ENCODE measurements around the gene GNAI2. TPM values are rescaled to one million over a fixed set of nuclear protein-coding genes. Genes with fewer than 3 reads are reported as not detected.

Gene GNAI2
- polyA plus RNA-seq, result 689 TPM

DNA sequence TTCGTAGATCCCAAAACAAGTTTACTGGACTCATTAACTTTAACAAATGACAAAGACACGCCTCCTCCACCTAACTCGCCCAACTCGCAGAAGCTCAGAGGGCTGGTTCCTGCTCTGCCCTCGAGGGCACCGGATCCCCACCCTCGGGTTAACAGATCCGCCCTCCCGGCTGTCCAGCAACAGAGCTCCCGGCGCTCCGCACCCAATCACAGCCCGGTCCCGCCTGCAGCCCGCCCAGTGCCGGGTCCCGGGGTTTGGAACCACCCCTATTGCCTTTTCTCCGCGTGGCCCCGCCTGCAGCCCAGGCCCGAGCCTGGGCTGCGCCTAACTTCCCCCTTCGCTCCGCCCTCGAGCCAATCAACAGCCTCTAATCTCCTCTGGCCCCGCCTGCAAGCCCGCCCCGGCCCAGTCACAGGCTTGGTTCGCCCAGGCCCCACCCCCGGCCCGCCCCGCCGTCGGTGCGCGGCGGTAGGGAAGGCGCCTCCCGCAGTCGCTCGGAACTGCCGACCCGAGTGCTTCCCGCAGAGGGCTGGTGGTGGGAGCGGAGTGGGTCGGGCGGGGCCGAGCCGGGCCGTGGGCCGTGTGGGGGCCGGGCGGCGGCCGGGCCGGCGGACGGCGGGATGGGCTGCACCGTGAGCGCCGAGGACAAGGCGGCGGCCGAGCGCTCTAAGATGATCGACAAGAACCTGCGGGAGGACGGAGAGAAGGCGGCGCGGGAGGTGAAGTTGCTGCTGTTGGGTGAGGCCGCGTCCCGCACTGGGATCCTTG lies at the start of gene GNAI2:
TSS of gene GNAI2 (plus strand) at position 489 of the 768 bp plus-strand sequence. CDS start at position 621, 132 bp downstream.
- Mint-ChIP-seq H3K4me3 (peak within 1 kb of the TSS; percentile 96 to 98 (median 97)), H3K4me1 (peaks cover 26 to 27% (median 27%) of the 10 kb centered on the region in 3 donors), H3K27ac (peak within 1 kb of the TSS; percentile 95 to 96 (median 95)), H3K9me3 (no peaks in the 10 kb centered on the region), H3K36me3 (no peaks in the 10 kb centered on the region), H3K27me3 (no peaks in the 10 kb centered on the region)

DNA sequence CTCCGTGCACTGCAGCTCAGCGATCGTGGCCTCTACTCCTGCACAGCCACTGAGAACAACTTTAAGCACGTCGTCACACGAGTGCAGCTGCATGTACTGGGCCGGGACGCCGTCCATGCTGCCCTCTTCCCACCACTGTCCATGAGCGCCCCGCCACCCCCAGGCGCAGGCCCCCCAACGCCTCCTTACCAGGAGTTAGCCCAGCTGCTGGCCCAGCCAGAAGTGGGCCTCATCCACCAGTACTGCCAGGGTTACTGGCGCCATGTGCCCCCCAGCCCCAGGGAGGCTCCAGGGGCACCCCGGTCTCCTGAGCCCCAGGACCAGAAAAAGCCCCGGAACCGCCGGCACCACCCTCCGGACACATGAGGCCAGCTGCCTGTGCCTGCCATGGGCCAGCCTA lies 48.3 kb upstream of the GNAI2 start:
- Mint-ChIP-seq H3K36me3 (no peaks in the 10 kb centered on the region), H3K9me3 (no peaks in the 10 kb centered on the region), H3K27me3 (peaks cover 2% of the 10 kb centered on the region), H3K4me1 (peaks cover 0 to 3% (median 3%) of the 10 kb centered on the region in 3 donors), H3K27ac (peak overlapping the region in 1 of 3 donors; percentile 57), H3K4me3 (no peak overlapping the region)

DNA sequence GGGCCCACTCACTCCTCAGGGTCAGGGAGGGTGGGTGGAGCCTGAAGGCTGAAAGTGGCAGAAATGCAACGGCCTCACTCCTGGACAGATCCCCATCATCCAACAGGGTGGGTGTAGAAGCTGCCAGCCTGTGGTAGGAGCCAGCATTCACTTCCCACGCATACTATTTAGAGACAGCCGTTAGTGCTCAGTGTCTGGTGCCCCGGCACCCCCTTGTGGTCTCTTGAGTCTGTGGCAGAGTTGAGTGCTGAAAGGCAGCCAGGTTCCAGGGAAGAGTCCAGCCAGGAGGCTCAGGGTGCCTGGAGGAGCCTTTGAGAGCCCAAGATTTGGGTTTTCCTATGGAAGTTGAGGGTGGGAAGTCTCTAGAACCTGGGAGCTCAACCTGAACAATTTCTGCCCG lies 46.7 kb upstream of the GNAI2 start:
- Mint-ChIP-seq H3K9me3 (no peaks in the 10 kb centered on the region), H3K27me3 (peaks cover 4% of the 10 kb centered on the region), H3K4me3 (no peak overlapping the region), H3K36me3 (no peaks in the 10 kb centered on the region), H3K27ac (peak overlapping the region in 1 of 3 donors; percentile 67), H3K4me1 (peaks cover 2 to 6% (median 3%) of the 10 kb centered on the region in 3 donors)

DNA sequence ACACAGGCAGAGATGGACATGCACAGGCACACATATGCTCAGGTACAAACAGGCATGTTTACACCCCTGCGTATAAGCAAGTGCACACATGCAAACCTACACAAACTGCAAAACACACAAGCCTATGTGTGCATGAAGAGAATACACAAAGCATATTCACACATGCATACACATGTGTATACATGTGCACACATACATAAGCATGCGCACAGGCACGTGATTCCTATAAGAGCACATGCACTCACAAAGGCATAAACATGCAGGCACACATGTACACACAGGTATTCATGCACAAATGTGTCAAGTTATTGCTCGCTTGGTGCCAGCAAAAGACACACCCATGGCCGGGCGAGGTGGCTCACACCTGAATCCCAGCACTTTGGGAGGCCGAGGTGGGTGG lies 46.0 kb upstream of the GNAI2 start:
- Mint-ChIP-seq H3K9me3 (no peaks in the 10 kb centered on the region), H3K27ac (peak overlapping the region in 1 of 3 donors; percentile 11), H3K4me1 (peaks cover 3 to 10% (median 9%) of the 10 kb centered on the region in 3 donors), H3K36me3 (no peaks in the 10 kb centered on the region), H3K27me3 (peaks cover 6% of the 10 kb centered on the region), H3K4me3 (no peak overlapping the region)

DNA sequence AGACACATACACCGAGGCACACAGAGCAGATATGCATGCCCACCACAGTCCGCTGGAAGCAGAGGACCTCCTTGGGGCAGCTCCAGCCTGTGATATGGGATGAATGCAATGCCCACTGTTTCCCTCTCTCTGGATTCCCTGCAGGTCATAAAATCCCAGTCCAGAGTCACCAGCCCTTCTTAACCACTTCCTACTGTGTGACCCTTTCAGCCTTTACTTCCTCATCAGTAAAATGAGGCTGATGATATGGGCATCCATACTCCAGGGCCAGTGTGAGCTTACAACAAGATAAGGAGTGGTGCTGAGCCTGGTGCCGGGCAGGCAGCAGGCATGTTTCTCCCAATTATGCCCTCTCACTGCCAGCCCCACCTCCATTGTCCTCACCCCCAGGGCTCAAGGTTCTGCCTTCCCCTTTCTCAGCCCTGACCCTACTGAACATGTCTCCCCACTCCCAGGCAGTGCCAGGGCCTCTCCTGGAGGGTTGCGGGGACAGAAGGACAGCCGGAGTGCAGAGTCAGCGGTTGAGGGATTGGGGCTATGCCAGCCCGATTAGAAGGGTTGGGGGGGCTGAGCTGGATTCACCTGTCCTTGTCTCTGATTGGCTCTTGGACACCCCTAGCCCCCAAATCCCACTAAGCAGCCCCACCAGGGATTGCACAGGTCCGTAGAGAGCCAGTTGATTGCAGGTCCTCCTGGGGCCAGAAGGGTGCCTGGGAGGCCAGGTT lies 44.9 kb upstream of the GNAI2 start, which contains the start of gene GNAT1:
TSS of gene GNAT1 (plus strand) at position 675 of the 725 bp plus-strand sequence. CDS start 116 bp downstream, outside the sequence.
- peaks cover 8% of the 10 kb centered on the region for H3K27me3 Mint-ChIP-seq
- no peaks in the 10 kb centered on the region for H3K36me3 Mint-ChIP-seq
- peak within 1 kb of the TSS in 2 of 3 donors; percentile 59 to 78 for H3K27ac Mint-ChIP-seq
- peaks cover 3 to 10% (median 9%) of the 10 kb centered on the region in 3 donors for H3K4me1 Mint-ChIP-seq
- no peaks in the 10 kb centered on the region for H3K9me3 Mint-ChIP-seq
- H3K4me3 Mint-ChIP-seq, result no peak within 1 kb of the TSS

DNA sequence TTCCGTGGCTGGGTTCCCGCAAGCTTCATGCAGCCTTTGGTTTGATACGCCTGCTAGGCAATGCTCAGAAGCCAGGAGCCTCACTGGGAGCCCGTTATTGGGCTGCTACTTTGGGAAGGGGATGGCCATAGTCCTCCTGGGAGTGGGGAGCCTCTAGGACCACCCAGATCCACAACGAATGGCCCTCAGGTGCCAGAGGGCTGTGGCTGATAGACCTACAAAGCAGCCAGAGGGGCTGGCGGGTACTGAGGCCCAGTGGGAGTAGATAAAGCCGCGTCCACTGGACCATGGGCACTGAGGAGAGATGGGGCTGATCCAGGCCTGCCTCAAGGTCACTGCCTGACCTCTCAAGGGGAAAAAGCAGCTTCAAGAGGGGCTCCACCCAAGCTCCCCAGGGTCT lies 43.9 kb upstream of the GNAI2 start:
- Mint-ChIP-seq H3K27me3 (peaks cover 12% of the 10 kb centered on the region), H3K4me3 (no peak overlapping the region), H3K27ac (peak overlapping the region in 2 of 3 donors; percentile 59 to 78), H3K36me3 (no peaks in the 10 kb centered on the region), H3K9me3 (no peaks in the 10 kb centered on the region), H3K4me1 (peaks cover 3 to 10% (median 9%) of the 10 kb centered on the region in 3 donors)

DNA sequence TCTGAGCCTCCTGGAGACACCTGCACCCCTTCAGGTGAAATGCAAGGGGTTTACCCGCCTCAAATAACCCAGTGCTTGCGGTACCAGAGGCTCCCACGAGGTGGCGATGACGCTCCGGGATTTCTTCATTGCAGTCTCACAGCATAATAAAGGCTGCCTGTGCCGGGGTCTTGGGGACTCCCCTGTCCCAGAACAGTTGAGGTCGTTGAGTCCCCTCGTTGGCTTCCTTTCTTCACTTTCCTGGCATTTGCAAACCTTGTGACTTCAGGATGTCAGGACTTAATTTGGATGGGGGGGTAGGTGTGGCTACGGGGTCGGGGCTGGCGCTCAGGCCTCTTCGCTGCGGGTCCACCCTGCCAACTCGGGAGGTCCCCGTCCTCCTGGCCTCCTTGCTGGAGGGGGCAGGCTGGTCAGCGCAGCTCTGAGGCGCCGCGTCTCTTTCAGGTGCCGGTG lies 43.3 kb upstream of the GNAI2 start:
- Mint-ChIP-seq H3K4me3 (peak overlapping the region in 1 of 4 donors; percentile 43), H3K36me3 (no peaks in the 10 kb centered on the region), H3K4me1 (peaks cover 3 to 10% (median 10%) of the 10 kb centered on the region in 3 donors), H3K27me3 (peaks cover 14% of the 10 kb centered on the region), H3K9me3 (no peaks in the 10 kb centered on the region), H3K27ac (peak overlapping the region; percentile 59 to 78 (median 67))

DNA sequence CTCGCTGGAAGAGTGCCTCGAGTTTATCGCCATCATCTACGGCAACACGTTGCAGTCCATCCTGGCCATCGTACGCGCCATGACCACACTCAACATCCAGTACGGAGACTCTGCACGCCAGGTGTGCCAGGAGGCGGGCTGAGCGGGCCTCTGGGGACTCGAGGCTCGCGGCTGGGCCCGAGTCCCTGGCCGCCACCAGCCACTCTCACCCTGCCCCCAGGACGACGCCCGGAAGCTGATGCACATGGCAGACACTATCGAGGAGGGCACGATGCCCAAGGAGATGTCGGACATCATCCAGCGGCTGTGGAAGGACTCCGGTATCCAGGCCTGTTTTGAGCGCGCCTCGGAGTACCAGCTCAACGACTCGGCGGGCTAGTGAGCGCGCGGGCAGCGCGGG lies 42.7 kb upstream of the GNAI2 start:
- peaks cover 14% of the 10 kb centered on the region for H3K27me3 Mint-ChIP-seq
- H3K27ac Mint-ChIP-seq, result peak overlapping the region in 1 of 3 donors; percentile 59
- no peaks in the 10 kb centered on the region for H3K36me3 Mint-ChIP-seq
- peaks cover 3 to 10% (median 10%) of the 10 kb centered on the region in 3 donors for H3K4me1 Mint-ChIP-seq
- no peak overlapping the region for H3K4me3 Mint-ChIP-seq
- H3K9me3 Mint-ChIP-seq, result no peaks in the 10 kb centered on the region

DNA sequence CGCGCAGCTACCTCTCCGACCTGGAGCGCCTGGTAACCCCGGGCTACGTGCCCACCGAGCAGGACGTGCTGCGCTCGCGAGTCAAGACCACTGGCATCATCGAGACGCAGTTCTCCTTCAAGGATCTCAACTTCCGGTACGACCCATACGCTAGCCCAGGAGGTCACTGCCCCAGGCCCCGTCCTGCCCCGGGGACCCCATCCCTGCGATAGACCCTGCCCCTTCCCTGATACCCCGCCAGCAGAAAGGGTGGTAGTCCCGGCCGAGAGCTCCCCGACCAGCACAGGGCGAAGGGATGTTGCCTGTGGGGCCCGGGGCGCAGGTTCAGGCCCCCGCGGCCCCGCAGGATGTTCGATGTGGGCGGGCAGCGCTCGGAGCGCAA lies 42.3 kb upstream of the GNAI2 start:
- Mint-ChIP-seq H3K36me3 (no peaks in the 10 kb centered on the region), H3K4me3 (peak overlapping the region in 1 of 4 donors; percentile 60), H3K27ac (no peak overlapping the region), H3K9me3 (no peaks in the 10 kb centered on the region), H3K27me3 (peaks cover 14% of the 10 kb centered on the region), H3K4me1 (peaks cover 3 to 10% (median 10%) of the 10 kb centered on the region in 3 donors)

DNA sequence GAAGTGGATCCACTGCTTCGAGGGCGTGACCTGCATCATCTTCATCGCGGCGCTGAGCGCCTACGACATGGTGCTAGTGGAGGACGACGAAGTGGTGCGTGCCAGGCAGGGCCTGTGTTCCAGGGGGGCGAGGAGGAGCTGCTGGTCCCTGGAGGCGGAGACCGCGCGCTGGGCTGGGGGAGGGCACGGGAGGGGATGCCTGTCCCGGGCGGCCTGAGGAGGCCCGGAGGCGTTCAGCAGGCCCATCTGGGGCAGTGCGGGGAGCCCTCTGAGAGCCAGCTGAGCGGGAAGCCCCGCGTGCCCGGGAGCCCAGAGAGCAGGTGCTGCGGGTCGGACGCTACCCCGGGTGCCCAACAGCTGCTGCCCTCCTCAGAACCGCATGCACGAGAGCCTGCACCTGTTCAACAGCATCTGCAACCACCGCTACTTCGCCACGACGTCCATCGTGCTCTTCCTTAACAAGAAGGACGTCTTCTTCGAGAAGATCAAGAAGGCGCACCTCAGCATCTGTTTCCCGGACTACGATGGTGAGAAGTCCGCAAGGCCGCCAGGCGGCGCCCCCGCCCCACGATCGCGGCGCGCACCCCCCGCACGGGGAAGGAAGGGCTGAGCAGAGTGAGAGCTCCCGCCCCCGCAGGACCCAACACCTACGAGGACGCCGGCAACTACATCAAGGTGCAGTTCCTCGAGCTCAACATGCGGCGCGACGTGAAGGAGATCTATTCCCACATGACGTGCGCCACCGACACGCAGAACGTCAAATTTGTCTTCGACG lies 41.7 kb upstream of the GNAI2 start:
- peak overlapping the region in 2 of 3 donors; percentile 25 to 53 for H3K27ac Mint-ChIP-seq
- H3K4me3 Mint-ChIP-seq, result peak overlapping the region; percentile 35 to 75 (median 52)
- no peaks in the 10 kb centered on the region for H3K9me3 Mint-ChIP-seq
- H3K27me3 Mint-ChIP-seq, result peaks cover 16% of the 10 kb centered on the region
- peaks cover 3 to 10% (median 10%) of the 10 kb centered on the region in 3 donors for H3K4me1 Mint-ChIP-seq
- no peaks in the 10 kb centered on the region for H3K36me3 Mint-ChIP-seq

DNA sequence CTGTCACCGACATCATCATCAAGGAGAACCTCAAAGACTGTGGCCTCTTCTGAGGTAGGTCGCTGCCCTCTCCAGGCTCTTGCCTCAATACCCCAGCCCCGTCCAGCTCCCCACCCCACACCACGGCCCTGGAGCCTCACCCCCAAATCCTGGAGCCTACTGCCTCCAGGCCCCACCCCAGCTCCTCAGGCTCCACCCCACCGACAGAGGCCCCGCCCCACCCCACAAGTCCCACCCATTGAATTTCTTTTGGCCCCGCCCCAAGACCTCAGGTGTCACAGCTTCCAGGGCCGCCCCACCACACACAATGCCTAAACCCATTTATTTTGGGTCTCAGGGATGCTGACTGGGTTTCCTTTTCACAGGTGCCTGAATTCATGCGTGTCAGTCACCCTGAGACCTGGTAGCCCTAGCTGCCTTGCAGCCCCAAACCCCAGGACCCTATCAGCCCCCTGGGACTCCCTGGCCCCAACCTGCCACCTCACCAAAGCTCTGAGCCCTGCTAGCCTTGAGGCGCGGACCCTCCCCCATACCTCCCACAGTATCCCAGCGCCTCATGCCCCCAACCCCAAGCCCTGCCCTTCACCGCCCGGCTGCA lies 41.0 kb upstream of the GNAI2 start:
- H3K27me3 Mint-ChIP-seq, result peaks cover 16% of the 10 kb centered on the region
- H3K9me3 Mint-ChIP-seq, result no peaks in the 10 kb centered on the region
- peak overlapping the region in 2 of 3 donors; percentile 25 to 53 for H3K27ac Mint-ChIP-seq
- no peaks in the 10 kb centered on the region for H3K36me3 Mint-ChIP-seq
- peak overlapping the region in 3 of 4 donors; percentile 30 to 75 (median 45) for H3K4me3 Mint-ChIP-seq
- peaks cover 3 to 10% (median 10%) of the 10 kb centered on the region in 3 donors for H3K4me1 Mint-ChIP-seq

DNA sequence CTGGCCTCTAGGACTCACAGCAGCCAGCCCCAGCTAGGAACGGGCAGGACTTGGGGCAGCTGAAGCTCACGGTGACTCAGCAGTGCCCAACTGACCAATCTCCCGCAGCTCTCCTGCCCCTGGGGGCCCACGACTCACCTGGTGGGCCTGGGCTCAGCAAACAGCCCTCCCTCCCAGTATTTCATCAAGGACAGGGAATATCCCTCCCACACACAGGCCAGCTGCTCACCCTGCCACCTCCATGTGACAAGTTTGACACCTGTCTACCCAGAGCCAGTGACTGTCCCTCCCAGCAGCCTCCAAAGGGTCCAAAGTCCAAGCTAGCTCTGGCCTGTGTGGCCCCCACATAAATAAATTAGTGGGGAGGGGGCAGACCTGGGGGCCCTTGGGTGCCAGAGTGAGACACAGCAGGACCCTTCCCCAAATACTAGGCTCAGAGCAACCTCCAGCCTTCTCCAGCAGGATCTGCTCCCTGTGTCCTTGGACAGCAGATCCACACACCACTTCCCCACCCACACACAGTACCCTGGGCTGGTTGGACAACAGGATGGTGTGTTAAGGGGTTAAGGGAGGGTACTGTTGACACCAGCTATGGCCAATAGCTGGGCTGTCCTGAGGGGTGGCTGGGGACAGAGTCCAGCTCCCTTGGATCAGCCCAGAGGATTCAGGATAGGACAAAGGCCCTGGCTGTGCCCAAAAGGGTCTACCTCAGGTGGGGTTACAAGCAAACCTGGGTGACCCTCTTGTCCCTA lies 40.3 kb upstream of the GNAI2 start:
- peak overlapping the region in 1 of 3 donors; percentile 53 for H3K27ac Mint-ChIP-seq
- H3K9me3 Mint-ChIP-seq, result no peaks in the 10 kb centered on the region
- H3K4me3 Mint-ChIP-seq, result peak overlapping the region in 1 of 4 donors; percentile 70
- H3K27me3 Mint-ChIP-seq, result peaks cover 18% of the 10 kb centered on the region
- no peaks in the 10 kb centered on the region for H3K36me3 Mint-ChIP-seq
- H3K4me1 Mint-ChIP-seq, result peaks cover 3 to 10% (median 10%) of the 10 kb centered on the region in 3 donors

DNA sequence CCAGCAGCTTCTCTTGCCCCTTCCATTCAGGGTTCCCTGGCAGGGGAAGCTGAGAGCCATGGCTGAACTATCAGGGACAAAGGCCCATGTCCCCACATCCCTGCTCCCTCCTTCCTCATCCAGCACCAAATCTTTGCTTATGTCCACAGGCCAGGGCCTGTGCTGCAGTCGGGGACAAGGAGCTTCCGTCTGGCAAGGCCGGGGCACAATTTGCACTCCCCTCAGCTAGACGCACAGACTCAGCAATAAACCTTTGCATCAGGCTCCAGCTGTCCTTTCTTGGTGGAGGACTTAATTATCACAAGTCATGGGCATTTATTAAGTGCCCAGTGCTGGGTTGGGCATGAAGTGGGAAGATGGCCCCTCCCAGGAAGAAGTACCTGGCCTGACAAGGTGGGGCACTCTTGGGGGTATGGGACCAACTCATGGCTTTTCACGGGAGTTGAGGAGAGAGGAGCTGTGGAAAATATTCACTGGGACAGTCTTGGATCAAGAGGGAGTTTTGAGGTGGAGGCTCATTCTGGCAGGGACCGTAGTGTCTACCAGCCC lies 39.7 kb upstream of the GNAI2 start:
- no peaks in the 10 kb centered on the region for H3K36me3 Mint-ChIP-seq
- H3K27me3 Mint-ChIP-seq, result peaks cover 24% of the 10 kb centered on the region
- H3K9me3 Mint-ChIP-seq, result no peaks in the 10 kb centered on the region
- H3K27ac Mint-ChIP-seq, result no peak overlapping the region
- no peak overlapping the region for H3K4me3 Mint-ChIP-seq
- peaks cover 3 to 10% (median 10%) of the 10 kb centered on the region in 3 donors for H3K4me1 Mint-ChIP-seq

All from IgD-negative memory B cell (primary cell).